Thymus (tissue), 11 donors: Measurements from ENCODE around the gene SUCLG2. TPM values are rescaled to one million over a fixed set of nuclear protein-coding genes. Genes with fewer than 3 reads are reported as not detected.

ENCODE experiments used
- DNase-seq, 9 donors: peaks; one replicate each; pipeline ENCODE4 v3.0.0-alpha.2; 2013; ENCODE audit warnings: low spot score in 9 of 9, low read depth in 6 of 9, missing footprints in 1 of 9
- H3K27ac ChIP-seq, 2 donors: one replicate each; pipeline ENCODE4 v1.5.1; 2013; ENCODE audit warnings: control low read depth in 1 of 2, low read depth in 1 of 2, low read length in 1 of 2, mild to moderate bottlenecking in 1 of 2, moderate library complexity in 1 of 2
- H3K27me3 ChIP-seq, 2 donors: one replicate each; pipeline ENCODE4 v1.5.1; 2013; ENCODE audit warnings: low read length in 1 of 2; ENCODE audit not compliant: control insufficient read depth in 2 of 2, insufficient read depth in 1 of 2
- H3K36me3 ChIP-seq, 2 donors: one replicate each; pipeline ENCODE4 v1.5.1; 2013; ENCODE audit warnings: low read length in 1 of 2, mild to moderate bottlenecking in 1 of 2, moderate library complexity in 1 of 2; ENCODE audit not compliant: control insufficient read depth in 2 of 2, insufficient read depth in 2 of 2
- H3K4me1 ChIP-seq, 2 donors: one replicate each; pipeline ENCODE4 v1.5.1; 2013; ENCODE audit warnings: low read length in 2 of 2; ENCODE audit not compliant: control insufficient read depth in 2 of 2, insufficient read depth in 2 of 2
- H3K4me3 ChIP-seq, 2 donors: one replicate each; pipeline ENCODE4 v1.5.1; 2013; ENCODE audit warnings: low read length in 2 of 2, control low read depth in 1 of 2, mild to moderate bottlenecking in 1 of 2
- H3K9me3 ChIP-seq, 2 donors: one replicate each; pipeline ENCODE4 v1.5.1; 2013; ENCODE audit warnings: low read length in 1 of 2, mild to moderate bottlenecking in 1 of 2; ENCODE audit not compliant: control insufficient read depth in 2 of 2, insufficient read depth in 1 of 2
- WGBS: extraction: QIAGEN DNeasy Blood & Tissue Kit; methylation state at CpG from one replicate; pipeline ENCODE4 v1.1.7; 2013; 5-methylcytosine and 5-hydroxymethylcytosine counted together
- polyA plus RNA-seq: library from polyadenylated mRNA; stranded (reverse); fragments of 200-250 nt; gene quantifications from one replicate; pipeline ENCODE4 v1.2.3, GENCODE V29; 2013
- total RNA-seq: library from RNA; stranded (reverse); fragments of 120-200 nt; gene quantifications from one replicate; pipeline ENCODE4 v1.2.4, GENCODE V29; 2013
- donor health status: healthy.

Gene SUCLG2
- total and polyA plus RNA-seq, 2 donors = 24.1 to 38.3 TPM

DNA sequence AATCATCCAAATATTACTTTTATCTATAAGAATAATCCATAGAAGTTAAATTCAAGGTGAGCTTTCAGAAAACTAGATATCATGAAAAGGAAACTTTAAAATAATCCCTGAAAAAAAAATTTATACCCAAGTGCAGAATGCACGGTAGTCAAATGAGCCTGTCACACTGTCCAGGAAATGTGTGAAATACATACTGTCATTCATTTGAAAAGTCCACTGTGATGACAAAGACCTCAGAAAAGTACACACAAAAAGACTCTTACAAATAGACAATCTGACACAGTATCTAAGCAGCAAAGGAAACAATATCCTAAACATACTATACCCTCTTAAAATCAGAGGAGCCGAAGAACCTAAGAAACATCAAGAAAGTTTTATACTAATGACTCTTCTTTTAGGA, 29.7 kb downstream of the SUCLG2 start:
- WGBS = 95% methylated on average over 2 of the region's 2 CpGs
- no peak for DNase-seq
- no peak overlapping the region for H3K4me3 ChIP-seq
- H3K27me3 ChIP-seq = no peaks in the 10 kb centered on the region
- H3K36me3 ChIP-seq = peaks cover 3 to 4% of the 10 kb centered on the region in 2 donors
- H3K4me1 ChIP-seq = no peaks in the 10 kb centered on the region
- H3K9me3 ChIP-seq = no peaks in the 10 kb centered on the region
- no peak overlapping the region for H3K27ac ChIP-seq

DNA sequence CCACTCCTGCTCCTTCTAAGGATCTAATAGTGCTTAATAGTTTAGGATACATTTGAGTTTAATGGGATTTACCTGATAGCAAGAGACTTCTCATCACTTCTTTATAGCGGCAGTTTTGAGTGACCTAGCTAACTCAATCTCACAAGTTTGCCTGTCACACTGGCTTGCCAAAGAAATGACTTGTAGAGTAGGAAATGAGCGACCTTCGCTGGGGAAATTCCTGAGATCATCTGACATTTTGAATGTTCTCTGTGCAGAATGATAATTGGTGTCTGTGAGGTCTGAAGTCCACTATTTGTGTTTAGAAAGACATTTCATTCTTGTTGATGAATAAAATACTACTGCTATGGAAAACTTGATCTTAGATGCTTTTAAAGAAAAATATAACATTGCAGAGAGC, 30.3 kb downstream of the SUCLG2 start:
- WGBS = 95% methylated on average over 3 of the region's 3 CpGs

GRCh38 chr3:67622652-67623051, 31.8 kb downstream of the SUCLG2 start:
- Histone ChIP-seq H3K4me1 (no peaks in the 10 kb centered on the region), H3K36me3 (peaks cover 4 to 9% of the 10 kb centered on the region in 2 donors), H3K27ac (no peak overlapping the region), H3K4me3 (no peak overlapping the region), H3K9me3 (no peaks in the 10 kb centered on the region), H3K27me3 (no peaks in the 10 kb centered on the region)
- WGBS = 98% methylated on average over 2 of the region's 2 CpGs
- DNase-seq = no peak

More for the DNA sequence above, 30.3 kb downstream of the SUCLG2 start:
- Histone ChIP-seq H3K4me1 (no peaks in the 10 kb centered on the region), H3K27ac (no peak overlapping the region), H3K36me3 (peaks cover 4 to 9% of the 10 kb centered on the region in 2 donors), H3K9me3 (no peaks in the 10 kb centered on the region), H3K4me3 (no peak overlapping the region), H3K27me3 (no peaks in the 10 kb centered on the region)
- DNase-seq = no peak

- 93% methylated on average over 1 of the region's 1 CpG for WGBS
- no peak for DNase-seq
- no peak overlapping the region for H3K4me3 ChIP-seq
- no peaks in the 10 kb centered on the region for H3K27me3 ChIP-seq
- H3K36me3 ChIP-seq = peaks cover 4 to 9% of the 10 kb centered on the region in 2 donors
- H3K4me1 ChIP-seq = no peaks in the 10 kb centered on the region
- no peaks in the 10 kb centered on the region for H3K9me3 ChIP-seq
- no peak overlapping the region for H3K27ac ChIP-seq
Measured at GRCh38 chr3:67620869-67621268, 33.5 kb downstream of the SUCLG2 start.

DNA sequence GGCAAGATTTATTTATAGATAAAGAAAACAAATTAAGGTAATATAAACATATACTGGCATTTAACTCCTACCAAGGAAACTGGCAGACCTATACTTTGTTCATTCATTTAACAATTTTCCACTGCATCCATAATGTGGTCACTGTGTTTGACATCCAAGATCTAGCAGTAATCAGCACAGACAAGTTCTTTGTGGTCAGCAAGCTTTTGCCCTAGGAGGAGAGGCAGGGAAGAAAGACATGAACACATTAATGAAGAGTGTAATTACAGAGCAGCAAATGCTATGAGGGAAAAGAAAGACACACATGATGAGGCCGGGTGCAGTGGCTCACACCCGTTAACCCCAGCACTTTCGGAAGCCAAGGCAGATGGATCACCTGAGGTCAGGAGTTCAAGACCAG, 34.4 kb downstream of the SUCLG2 start:
- DNase-seq = no peak
- no peak overlapping the region for H3K27ac ChIP-seq
- H3K4me1 ChIP-seq = no peaks in the 10 kb centered on the region
- no peak overlapping the region for H3K4me3 ChIP-seq
- no peaks in the 10 kb centered on the region for H3K9me3 ChIP-seq
- 94% methylated on average over 3 of the region's 3 CpGs for WGBS
- H3K36me3 ChIP-seq = peaks cover 4 to 9% of the 10 kb centered on the region in 2 donors
- H3K27me3 ChIP-seq = no peaks in the 10 kb centered on the region

- Histone ChIP-seq H3K27ac (no peak overlapping the region), H3K27me3 (no peaks in the 10 kb centered on the region), H3K4me1 (no peaks in the 10 kb centered on the region), H3K36me3 (peaks cover 6 to 7% of the 10 kb centered on the region in 2 donors), H3K4me3 (no peak overlapping the region), H3K9me3 (no peaks in the 10 kb centered on the region)
- WGBS = 98% methylated on average over 1 of the region's 1 CpG
- no peak for DNase-seq
Measured at GRCh38 chr3:67617518-67617917, 36.9 kb downstream of the SUCLG2 start.

GRCh38 chr3:67616046-67616445, 38.4 kb downstream of the SUCLG2 start:
- no peak overlapping the region for H3K27ac ChIP-seq
- no peak for DNase-seq
- 96% methylated on average over 2 of the region's 2 CpGs for WGBS
- H3K9me3 ChIP-seq = no peaks in the 10 kb centered on the region
- no peaks in the 10 kb centered on the region for H3K4me1 ChIP-seq
- H3K4me3 ChIP-seq = no peak overlapping the region
- peaks cover 6 to 7% of the 10 kb centered on the region in 2 donors for H3K36me3 ChIP-seq
- H3K27me3 ChIP-seq = no peaks in the 10 kb centered on the region

GRCh38 chr3:67614195-67614594, 40.2 kb downstream of the SUCLG2 start:
- no peaks in the 10 kb centered on the region for H3K27me3 ChIP-seq
- H3K4me1 ChIP-seq = no peaks in the 10 kb centered on the region
- H3K36me3 ChIP-seq = peaks cover 6 to 7% of the 10 kb centered on the region in 2 donors
- no peak for DNase-seq
- H3K27ac ChIP-seq = no peak overlapping the region
- WGBS = 98% methylated on average over 3 of the region's 3 CpGs
- H3K9me3 ChIP-seq = no peaks in the 10 kb centered on the region
- no peak overlapping the region for H3K4me3 ChIP-seq

DNA sequence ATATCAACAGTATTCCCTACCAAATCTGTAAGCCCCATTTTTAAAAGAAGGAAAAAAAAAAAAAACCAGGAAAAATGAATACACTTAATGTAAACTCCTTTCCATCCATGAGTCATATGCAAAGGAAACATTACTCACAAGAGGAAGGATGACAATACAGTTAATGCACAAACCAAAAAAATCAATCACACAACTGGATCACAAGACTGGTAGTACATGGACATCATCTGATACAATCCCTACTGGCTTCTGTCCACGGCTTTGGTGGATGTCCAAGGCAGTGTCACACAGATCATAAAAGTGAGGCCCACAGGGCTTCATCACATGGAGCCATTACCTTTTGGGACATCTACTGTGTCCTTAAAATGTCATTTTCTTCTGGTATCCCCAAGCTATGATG, 44.0 kb downstream of the SUCLG2 start:
- Histone ChIP-seq H3K27ac (no peak overlapping the region), H3K4me3 (no peak overlapping the region), H3K27me3 (no peaks in the 10 kb centered on the region), H3K9me3 (no peaks in the 10 kb centered on the region), H3K36me3 (peaks cover 13% of the 10 kb centered on the region in 2 donors), H3K4me1 (no peaks in the 10 kb centered on the region)
- 100% methylated on average over 1 of the region's 1 CpG for WGBS
- DNase-seq = no peak

DNA sequence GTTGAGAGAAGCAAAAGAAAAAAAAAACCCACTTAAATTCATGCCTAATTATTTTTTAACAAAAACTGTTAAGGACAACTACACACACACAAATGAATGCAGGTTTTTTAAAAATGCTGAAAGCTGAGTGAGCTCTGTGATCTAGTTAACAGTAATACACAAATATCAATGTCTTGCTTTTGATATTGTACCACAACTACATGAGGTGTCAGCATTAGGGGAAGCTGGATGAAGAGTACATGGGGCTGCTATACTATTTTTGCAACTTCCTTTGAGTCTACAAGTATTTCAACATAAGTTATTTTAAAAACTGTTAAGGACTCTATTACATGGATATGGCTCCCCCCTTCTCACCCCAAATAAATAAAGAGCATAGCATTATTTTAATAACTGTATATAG, 44.7 kb downstream of the SUCLG2 start:
- peaks cover 13% of the 10 kb centered on the region in 2 donors for H3K36me3 ChIP-seq
- H3K27me3 ChIP-seq = no peaks in the 10 kb centered on the region

More for the DNA sequence above, 44.7 kb downstream of the SUCLG2 start:
- Histone ChIP-seq H3K4me1 (no peaks in the 10 kb centered on the region), H3K4me3 (no peak overlapping the region), H3K27ac (no peak overlapping the region), H3K9me3 (no peaks in the 10 kb centered on the region)
- DNase-seq = no peak
